Stimulated activated CD4-positive, alpha-beta T cell treated with anti-CD3 and anti-CD28 coated beads, Interleukin-4, amount 100 ng/mL, for 48 hours (primary cell): ENCODE results near the gene NUDT6.
"Not testable (repeated sequence)": the region's sequence is repeated elsewhere in the genome, so short reads cannot be mapped to it uniquely, and the experiment has no call there.

Source experiments
- DNase-seq, 2 donors: peaks; one replicate each; pipeline ENCODE4 v3.0.0-alpha.2; 2020; ENCODE audit warnings: low read depth in 2 of 2

Gene NUDT6

GRCh38 chr4:122875949-122876348, 46.4 kb downstream of the NUDT6 start:
- no peak for DNase-seq

GRCh38 chr4:122873821-122874593, 48.4 kb downstream of the NUDT6 start:
- no peak for DNase-seq

DNA sequence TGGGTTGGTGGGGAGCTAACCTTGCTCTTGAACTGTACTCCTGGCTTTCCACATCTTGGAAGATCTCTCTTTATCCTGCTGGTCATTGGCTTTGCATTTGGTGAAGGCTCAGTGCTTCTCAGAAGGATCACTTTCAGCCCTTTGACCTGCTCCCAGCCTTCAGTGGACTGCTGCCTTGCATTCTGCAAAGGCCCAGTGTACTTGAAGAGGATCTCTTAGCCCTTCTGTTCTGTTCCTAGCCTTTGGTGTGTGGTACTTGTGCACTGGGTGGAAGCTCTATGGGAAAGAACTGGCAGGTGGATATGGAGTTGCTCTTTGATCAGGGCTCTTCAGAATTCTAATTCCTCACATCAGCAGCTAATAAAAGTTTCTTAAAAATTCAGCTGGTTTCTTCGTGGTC, 49.3 kb downstream of the NUDT6 start:
- DNase-seq, result no peak

- not testable (repeated sequence) for DNase-seq
These were observed 54.2 kb downstream of the NUDT6 start for GRCh38 chr4:122868235-122868634.

DNA sequence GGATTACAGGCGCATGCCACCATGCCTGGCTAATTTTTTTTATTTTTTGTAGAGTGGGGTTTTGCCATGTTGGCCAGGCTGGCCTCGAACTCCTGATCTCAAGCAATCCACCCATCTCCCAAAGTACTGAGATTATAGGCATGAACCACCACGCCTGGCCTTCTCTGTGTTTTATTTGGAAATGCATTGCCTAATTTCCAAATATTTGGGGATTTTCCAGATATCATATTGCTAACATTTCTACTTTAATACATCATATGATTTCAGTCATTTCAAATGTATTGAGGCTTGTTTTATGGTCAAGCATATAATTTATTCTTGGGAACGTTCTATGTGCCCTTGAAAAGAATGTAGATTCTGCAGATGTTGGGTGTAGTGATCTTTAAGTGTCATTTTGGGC, 57.0 kb downstream of the NUDT6 start:
- no peak for DNase-seq

DNA sequence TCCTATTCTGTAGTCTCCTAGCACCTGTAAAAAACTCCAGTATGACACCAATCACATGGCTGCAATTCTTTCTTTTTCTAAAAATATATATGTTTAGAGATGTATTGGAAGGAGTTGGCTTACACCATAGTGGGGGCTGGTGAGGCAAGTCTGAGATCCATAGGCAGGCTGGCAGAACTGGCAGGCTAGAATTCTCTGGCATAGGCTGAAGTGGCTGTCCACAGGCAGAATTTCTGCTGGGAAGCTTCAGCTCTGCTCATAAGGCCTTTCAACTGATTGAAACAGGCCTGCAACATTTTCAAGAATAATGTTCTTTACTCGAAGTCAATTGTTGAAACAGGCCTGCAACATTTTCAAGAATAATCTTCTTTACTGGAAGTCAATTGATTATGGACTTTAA, 58.8 kb downstream of the NUDT6 start:
- DNase-seq, result no peak

GRCh38 chr4:122861172-122861943, 61.0 kb downstream of the NUDT6 start:
- DNase-seq, result no peak

DNA sequence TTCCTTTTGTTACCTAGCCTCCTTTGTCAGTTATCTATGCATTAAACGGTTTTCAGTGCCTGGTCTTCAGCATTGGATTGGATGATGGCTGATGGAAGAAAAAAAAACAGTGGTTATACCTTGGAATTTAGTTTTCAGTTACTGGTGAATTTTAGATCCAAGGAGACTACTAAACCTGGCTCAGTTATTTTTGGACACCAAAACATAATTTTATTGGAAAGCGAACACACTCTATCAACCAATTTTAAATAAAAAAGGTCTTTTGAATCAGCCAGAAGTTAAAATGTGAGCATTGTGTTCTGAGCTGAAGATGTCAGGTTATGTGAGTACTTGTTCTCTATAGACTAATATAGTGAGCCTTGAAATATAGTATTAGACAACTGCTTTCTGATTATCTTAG, 63.7 kb downstream of the NUDT6 start:
- no peak for DNase-seq

GRCh38 chr4:122857160-122857559, 65.2 kb downstream of the NUDT6 start:
- DNase-seq, result no peak

DNA sequence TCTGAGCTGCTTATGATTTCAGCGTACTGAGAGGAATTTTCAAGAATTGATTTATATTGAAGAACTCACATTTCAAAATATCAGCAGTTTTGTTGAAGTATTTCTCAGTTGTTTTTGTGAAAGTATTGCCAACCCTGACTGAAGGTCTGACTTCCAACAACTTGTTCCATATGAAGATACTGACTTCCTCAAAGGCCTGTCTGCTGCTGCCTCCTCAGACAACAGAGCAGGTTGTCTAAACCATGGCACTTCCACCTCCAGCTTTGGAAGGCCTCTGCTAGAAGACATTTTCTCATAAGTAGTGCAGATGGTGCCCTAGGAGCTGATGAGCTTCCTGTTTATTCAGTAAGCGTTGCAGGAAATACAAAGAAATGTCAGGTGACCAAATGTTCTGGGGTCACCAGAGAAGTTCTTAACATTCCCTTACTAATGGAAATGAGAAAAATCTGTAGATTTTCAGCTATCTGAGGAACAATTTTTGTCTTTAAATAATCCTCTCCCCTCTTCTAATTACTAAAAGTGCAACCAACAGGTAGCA, 67.0 kb downstream of the NUDT6 start:
- DNase-seq, result no peak

DNA sequence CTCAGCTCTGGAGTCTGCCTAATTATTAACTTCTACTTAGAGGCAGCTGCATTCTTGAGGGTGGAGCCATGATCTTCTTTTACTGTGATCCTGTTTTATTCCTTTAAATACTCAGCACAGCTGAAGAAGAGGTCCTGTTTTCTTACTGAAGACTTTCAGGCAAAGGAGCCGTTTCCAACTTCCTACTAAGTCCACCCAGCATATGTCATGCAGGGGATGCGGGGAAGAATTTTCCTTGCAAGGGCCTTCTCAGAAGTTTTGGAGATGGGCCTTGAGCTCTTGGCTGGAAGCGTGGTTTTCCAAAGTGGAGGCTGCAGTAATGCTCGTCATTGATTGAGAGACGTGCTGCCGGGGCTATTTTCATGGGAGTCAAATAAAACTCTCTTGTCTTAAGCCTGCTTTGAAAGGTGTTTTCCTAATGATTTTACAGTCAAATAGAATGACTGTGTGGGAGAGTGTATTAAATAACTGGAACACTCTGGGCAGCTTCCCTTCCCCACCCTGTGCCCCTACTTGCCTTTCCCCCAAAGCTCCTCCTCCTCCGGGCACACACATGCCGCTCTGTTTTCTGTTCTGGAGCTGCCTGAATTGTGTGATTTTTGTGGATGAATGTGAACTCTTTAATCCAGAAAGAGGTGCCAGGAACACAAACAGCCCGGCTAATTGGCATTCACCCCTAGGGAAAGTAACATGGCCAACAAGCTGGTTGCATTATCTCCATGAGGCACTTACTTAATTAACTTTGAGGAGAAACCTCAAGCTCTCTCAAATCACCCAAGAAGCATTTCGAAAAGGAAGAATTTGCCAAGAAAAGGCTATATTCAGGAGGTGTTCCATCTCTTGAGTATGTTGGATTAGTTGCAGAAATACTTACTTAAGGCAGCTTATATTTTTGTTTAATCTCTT, 67.7 kb downstream of the NUDT6 start:
- no peak for DNase-seq

GRCh38 chr4:122851568-122851967, 70.8 kb downstream of the NUDT6 start:
- DNase-seq, result no peak

DNA sequence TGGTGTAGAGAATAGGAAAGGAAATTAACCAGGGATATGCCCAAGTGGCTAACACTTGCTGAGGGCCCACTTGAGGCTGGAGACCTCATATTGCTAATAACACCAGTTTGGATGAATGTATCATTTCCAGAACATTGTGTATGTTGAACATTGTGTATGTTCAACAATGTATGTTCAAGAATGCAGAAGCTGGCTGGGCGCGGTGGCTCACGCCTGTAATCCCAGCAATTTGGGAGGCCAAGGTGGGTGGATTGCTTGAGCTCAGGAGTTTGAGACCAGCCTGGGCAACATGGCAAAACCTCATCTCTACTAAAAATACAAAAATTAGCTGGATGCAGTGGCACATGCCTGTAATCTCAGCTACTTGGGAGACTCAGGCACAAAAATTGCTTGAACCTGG, 72.6 kb downstream of the NUDT6 start:
- not testable (repeated sequence) for DNase-seq

DNA sequence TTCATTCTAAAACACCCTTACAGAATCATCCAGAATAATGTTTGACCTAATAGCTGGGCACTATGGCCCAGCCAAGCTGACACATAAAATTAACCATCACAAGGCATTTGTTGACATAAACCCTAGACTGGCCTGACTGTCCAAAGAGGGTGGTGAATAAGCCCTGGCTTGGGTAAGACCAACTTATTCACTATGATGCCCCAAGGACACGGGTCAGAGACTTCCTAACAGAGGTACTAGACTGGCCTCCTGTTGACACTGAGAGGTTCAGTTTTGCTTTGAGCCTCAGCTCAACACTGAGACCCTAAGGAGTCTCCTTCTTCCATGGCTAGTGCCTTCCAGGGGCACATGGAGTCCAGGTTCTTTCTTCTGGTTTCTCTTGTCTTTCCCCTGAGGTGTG, 74.5 kb downstream of the NUDT6 start:
- DNase-seq, result no peak

DNA sequence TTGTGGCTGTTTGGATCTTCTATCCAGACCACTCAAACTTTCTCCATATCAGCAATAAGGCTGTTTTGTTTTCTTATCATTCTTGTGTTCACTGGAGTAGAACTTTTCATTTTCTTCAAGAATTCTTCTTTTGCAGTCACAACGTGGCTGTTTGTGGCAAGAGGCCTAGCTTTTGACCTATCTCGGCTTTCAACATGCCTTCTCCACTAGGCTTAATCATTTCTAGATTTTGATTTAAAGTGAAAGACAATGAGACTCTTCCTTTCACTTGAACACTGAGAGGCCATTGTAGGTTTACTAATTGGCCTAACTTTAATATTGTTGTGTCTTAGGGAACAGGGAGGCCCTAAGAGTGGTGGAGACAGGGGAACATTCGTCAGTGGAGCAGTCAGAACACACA, 76.6 kb downstream of the NUDT6 start:
- DNase-seq, result no peak

DNA sequence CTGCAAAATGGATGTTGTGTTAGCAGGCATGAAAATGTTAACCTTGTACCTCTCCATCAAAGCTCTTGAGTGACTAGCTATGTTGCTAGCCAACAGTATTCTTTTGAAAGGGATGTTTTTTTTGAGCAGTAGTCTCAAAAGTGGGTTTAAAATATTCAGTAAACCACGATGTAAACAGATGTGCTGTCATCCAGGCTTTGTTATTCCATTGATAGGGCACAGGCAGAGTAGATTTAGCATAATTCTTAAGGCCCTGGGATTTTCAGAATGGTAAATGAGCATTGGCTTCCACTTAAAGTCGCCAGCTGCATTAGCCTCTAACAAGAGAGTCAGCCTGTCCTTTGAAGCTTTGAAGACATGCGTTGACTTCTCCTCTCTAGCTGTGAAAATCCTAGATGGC, 77.3 kb downstream of the NUDT6 start:
- no peak for DNase-seq

DNA sequence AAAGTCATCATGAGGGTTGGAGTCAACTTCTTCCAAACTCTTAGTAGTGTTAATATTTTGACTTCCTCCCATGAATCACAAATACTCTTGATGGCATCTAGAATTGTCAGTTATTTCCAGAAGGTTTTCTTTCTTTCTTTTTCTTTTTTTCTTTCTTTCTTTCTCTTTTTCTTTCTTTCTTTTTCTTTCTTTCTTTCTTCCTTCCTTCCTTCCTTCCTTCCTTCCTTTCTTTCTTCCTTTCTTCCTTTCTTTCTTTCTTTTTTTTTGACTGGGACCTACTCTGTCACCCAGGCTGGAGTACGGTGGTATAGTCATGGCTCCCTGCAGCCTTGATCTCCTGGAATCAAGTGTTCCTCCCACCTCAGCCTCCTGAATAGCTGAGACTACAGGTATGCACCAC, 78.0 kb downstream of the NUDT6 start:
- not testable (repeated sequence) for DNase-seq

GRCh38 chr4:122842984-122843531, 79.3 kb downstream of the NUDT6 start:
- DNase-seq, result no peak
